Measurements from ENCODE around the gene ATG4B. TPM values are rescaled to one million over a fixed set of nuclear protein-coding genes. Genes with fewer than 3 reads are reported as not detected.
A peak's percentile ranks its signal among the peaks of the same experiment; 100 is the strongest.

ATG4B gene
- total and polyA plus RNA-seq, 4 donors = 53.8 to 124 (median 74.1) TPM

GRCh38 chr2:241637795-241638660, 535 bp downstream of the ATG4B start:
- Histone ChIP-seq H3K27me3 (ENCODE audit: control insufficient read depth, insufficient read depth, low read length) (no peaks in the 10 kb centered on the region), H3K36me3 (ENCODE audit: control insufficient read depth, insufficient read depth, low read length) (peaks cover 27% of the 10 kb centered on the region), H3K27ac (ENCODE audit: low read depth, low read length) (peak overlapping the region; percentile 98), H3K4me1 (ENCODE audit: control insufficient read depth, insufficient read depth, low read length) (peaks cover 27% of the 10 kb centered on the region), H3K9me3 (ENCODE audit: control insufficient read depth, insufficient read depth, low read length) (no peaks in the 10 kb centered on the region), H3K4me3 (ENCODE audit: low read depth, low read length) (peak overlapping the region; percentile 78)
- no peak for DNase-seq (ENCODE audit: low read depth in 4 of 6, low spot score in 6 of 6)
- under 1% methylated on average over 58 of the region's 67 CpGs for WGBS (ENCODE audit: insufficient coverage)

DNA sequence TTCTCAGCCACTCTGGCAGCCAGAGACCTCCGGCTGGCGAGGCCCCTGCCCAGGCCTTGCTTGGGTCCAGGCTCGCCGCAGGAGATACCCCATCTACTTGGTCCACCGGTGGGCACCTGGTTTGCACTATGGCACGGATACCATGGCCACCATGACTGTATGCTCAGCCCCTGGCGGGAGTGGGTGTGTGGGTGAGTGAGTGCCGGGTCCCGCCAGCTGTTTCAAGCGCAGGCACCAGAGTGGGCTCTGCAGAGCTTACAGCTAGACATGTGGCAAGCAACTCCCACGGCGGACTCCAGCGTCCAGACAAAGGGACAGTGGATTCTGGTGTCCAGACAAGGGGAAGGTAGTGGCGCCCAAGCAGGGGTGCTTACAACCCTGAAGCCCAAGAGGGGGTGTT, 1.4 kb downstream of the ATG4B start:
- H3K27ac ChIP-seq (ENCODE audit: low read depth, low read length) = no peak overlapping the region
- 95% methylated on average over 14 of the region's 14 CpGs for WGBS (ENCODE audit: insufficient coverage)
- peaks cover 27% of the 10 kb centered on the region for H3K4me1 ChIP-seq (ENCODE audit: control insufficient read depth, insufficient read depth, low read length)
- peaks cover 22% of the 10 kb centered on the region for H3K36me3 ChIP-seq (ENCODE audit: control insufficient read depth, insufficient read depth, low read length)
- no peaks in the 10 kb centered on the region for H3K9me3 ChIP-seq (ENCODE audit: control insufficient read depth, insufficient read depth, low read length)
- no peak overlapping the region for H3K4me3 ChIP-seq (ENCODE audit: low read depth, low read length)
- H3K27me3 ChIP-seq (ENCODE audit: control insufficient read depth, insufficient read depth, low read length) = no peaks in the 10 kb centered on the region
- DNase-seq (ENCODE audit: low read depth in 4 of 6, low spot score in 6 of 6) = no peak

DNA sequence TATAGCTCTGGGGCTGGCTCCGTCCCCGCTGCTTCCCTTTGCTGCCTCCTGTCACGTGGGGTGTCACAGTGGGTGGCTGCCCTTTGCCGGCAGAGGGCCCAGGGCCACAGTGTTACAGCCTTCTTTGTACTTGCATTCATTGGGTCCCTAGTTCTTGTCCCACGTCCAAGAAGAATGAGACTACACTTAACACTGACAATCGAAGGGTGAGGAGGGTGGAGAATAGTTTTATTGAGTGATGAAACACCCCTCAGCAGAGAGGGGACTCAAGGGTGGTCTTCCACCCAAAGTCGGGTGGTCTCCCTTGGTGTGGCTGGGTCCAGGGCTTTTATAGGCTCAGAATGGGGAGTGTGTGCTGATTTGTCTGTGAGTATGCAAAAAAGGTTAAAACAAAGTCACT, 1.9 kb downstream of the ATG4B start:
- Histone ChIP-seq H3K9me3 (ENCODE audit: control insufficient read depth, insufficient read depth, low read length) (no peaks in the 10 kb centered on the region), H3K36me3 (ENCODE audit: control insufficient read depth, insufficient read depth, low read length) (peaks cover 19% of the 10 kb centered on the region), H3K27ac (ENCODE audit: low read depth, low read length) (no peak overlapping the region), H3K27me3 (ENCODE audit: control insufficient read depth, insufficient read depth, low read length) (no peaks in the 10 kb centered on the region), H3K4me3 (ENCODE audit: low read depth, low read length) (no peak overlapping the region), H3K4me1 (ENCODE audit: control insufficient read depth, insufficient read depth, low read length) (peaks cover 27% of the 10 kb centered on the region)
- 95% methylated on average over 3 of the region's 7 CpGs for WGBS (ENCODE audit: insufficient coverage)
- DNase-seq (ENCODE audit: low read depth in 4 of 6, low spot score in 6 of 6) = no peak

- peaks cover 23% of the 10 kb centered on the region for H3K4me1 ChIP-seq (ENCODE audit: control insufficient read depth, insufficient read depth, low read length)
- WGBS (ENCODE audit: insufficient coverage) = 94% methylated on average over 7 of the region's 8 CpGs
- no peak overlapping the region for H3K4me3 ChIP-seq (ENCODE audit: low read depth, low read length)
- H3K9me3 ChIP-seq (ENCODE audit: control insufficient read depth, insufficient read depth, low read length) = no peaks in the 10 kb centered on the region
- no peak for DNase-seq (ENCODE audit: low read depth in 4 of 6, low spot score in 6 of 6)
- no peak overlapping the region for H3K27ac ChIP-seq (ENCODE audit: low read depth, low read length)
- H3K36me3 ChIP-seq (ENCODE audit: control insufficient read depth, insufficient read depth, low read length) = peaks cover 16% of the 10 kb centered on the region
- no peaks in the 10 kb centered on the region for H3K27me3 ChIP-seq (ENCODE audit: control insufficient read depth, insufficient read depth, low read length)
Measured at GRCh38 chr2:241640165-241640795, 2.8 kb downstream of the ATG4B start.

DNA sequence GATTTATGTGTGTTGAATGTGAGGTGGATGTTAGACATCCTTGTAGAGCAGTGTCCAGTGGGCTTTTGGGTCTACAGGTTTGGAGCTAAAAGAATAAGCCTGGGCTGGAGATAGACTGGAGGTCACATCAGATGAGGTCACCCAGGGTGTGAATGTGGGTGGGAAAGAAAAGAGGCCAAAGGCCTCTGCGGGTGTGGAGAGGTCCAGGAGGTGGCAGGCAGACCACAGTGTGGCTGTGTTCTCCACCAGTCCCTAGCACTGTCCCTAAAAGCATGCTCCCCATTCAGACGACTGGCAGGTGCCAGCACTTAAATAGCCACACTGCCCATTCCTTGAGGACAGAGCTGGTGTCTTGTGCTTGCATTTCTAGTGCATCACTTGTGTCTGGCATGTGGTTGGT, 4.1 kb downstream of the ATG4B start:
- H3K36me3 ChIP-seq (ENCODE audit: control insufficient read depth, insufficient read depth, low read length) = peaks cover 22% of the 10 kb centered on the region
- H3K27me3 ChIP-seq (ENCODE audit: control insufficient read depth, insufficient read depth, low read length) = no peaks in the 10 kb centered on the region
- no peak overlapping the region for H3K4me3 ChIP-seq (ENCODE audit: low read depth, low read length)
- peaks cover 16% of the 10 kb centered on the region for H3K4me1 ChIP-seq (ENCODE audit: control insufficient read depth, insufficient read depth, low read length)
- H3K9me3 ChIP-seq (ENCODE audit: control insufficient read depth, insufficient read depth, low read length) = no peaks in the 10 kb centered on the region
- DNase-seq (ENCODE audit: low read depth in 4 of 6, low spot score in 6 of 6) = no peak
- no peak overlapping the region for H3K27ac ChIP-seq (ENCODE audit: low read depth, low read length)
- WGBS (ENCODE audit: insufficient coverage) = no CpG with 5 or more reads among the region's 2 CpGs

GRCh38 chr2:241645056-241645914, 7.8 kb downstream of the ATG4B start:
- Histone ChIP-seq H3K4me1 (ENCODE audit: control insufficient read depth, insufficient read depth, low read length) (peaks cover 11% of the 10 kb centered on the region), H3K4me3 (ENCODE audit: low read depth, low read length) (no peak overlapping the region), H3K36me3 (ENCODE audit: control insufficient read depth, insufficient read depth, low read length) (peaks cover 13% of the 10 kb centered on the region), H3K9me3 (ENCODE audit: control insufficient read depth, insufficient read depth, low read length) (no peaks in the 10 kb centered on the region), H3K27me3 (ENCODE audit: control insufficient read depth, insufficient read depth, low read length) (no peaks in the 10 kb centered on the region), H3K27ac (ENCODE audit: low read depth, low read length) (no peak overlapping the region)
- WGBS (ENCODE audit: insufficient coverage) = 94% methylated on average over 25 of the region's 26 CpGs
- no peak for DNase-seq (ENCODE audit: low read depth in 4 of 6, low spot score in 6 of 6)

DNA sequence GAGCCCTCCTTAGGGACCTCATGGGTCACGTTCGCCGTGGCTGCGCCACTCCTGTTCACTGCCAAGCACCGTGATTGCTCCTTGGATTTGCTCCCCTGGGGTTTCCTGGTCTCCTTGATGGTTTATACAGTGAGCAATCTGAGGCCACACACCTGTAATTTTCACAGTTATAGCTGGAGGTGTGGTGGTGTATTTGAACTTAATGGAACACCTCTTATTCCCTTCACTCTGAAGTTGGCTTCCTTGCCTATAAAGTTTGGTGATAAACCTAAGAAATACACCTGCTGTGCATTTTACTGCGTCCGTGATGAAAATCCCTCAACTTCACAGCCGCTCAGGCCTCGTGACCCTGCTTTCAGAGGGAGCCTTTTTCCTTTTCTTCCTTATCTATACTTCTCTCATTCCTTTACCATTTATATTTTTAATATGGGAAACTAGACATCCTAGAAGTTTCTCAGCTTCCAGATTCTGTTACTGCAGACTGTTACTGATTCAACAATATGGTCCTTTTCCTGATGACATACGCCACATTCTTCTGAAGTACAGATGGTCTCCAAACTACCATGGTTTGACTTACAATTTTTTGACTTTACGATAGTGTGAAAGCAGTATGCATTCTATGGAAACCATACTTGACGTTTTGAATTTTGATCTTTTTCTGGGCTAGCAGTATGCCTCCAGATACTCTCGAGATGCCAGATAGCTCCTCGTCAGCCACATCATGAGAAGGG, 8.6 kb downstream of the ATG4B start:
- Histone ChIP-seq H3K27ac (ENCODE audit: low read depth, low read length) (no peak overlapping the region), H3K36me3 (ENCODE audit: control insufficient read depth, insufficient read depth, low read length) (peaks cover 10% of the 10 kb centered on the region), H3K9me3 (ENCODE audit: control insufficient read depth, insufficient read depth, low read length) (no peaks in the 10 kb centered on the region), H3K4me3 (ENCODE audit: low read depth, low read length) (no peak overlapping the region), H3K4me1 (ENCODE audit: control insufficient read depth, insufficient read depth, low read length) (peaks cover 8% of the 10 kb centered on the region), H3K27me3 (ENCODE audit: control insufficient read depth, insufficient read depth, low read length) (no peaks in the 10 kb centered on the region)
- DNase-seq (ENCODE audit: low read depth in 4 of 6, low spot score in 6 of 6) = peak in 1 of 6 donors; percentile 69
- 91% methylated on average over 9 of the region's 14 CpGs for WGBS (ENCODE audit: insufficient coverage)

DNA sequence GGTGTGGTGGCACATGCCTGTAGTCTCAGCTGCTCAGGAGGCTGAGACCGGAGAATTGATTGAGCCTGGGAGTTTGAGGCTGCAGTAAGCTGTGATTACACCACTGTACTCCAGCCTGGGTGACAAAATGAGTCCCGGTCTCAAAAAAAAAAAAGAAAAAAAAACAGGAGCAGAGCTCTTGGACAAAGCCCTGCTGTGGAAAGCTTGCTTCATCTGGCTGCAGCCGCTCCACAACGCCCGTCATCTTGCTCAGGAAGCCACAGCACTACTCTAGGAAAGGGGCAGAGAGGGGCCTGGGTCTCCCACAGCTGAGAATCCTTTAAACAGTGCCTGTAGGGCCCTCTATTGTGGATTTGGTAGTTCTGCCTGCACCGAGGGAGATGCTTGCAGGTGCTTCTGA, 11.0 kb downstream of the ATG4B start:
- no peaks in the 10 kb centered on the region for H3K27me3 ChIP-seq (ENCODE audit: control insufficient read depth, insufficient read depth, low read length)
- H3K9me3 ChIP-seq (ENCODE audit: control insufficient read depth, insufficient read depth, low read length) = no peaks in the 10 kb centered on the region
- DNase-seq (ENCODE audit: low read depth in 4 of 6, low spot score in 6 of 6) = no peak
- no peak overlapping the region for H3K27ac ChIP-seq (ENCODE audit: low read depth, low read length)
- H3K36me3 ChIP-seq (ENCODE audit: control insufficient read depth, insufficient read depth, low read length) = peaks cover 30% of the 10 kb centered on the region
- peaks cover 8% of the 10 kb centered on the region for H3K4me1 ChIP-seq (ENCODE audit: control insufficient read depth, insufficient read depth, low read length)
- WGBS (ENCODE audit: insufficient coverage) = 58% methylated on average over 3 of the region's 6 CpGs
- no peak overlapping the region for H3K4me3 ChIP-seq (ENCODE audit: low read depth, low read length)

GRCh38 chr2:241649404-241649803, 11.9 kb downstream of the ATG4B start:
- Histone ChIP-seq H3K36me3 (ENCODE audit: control insufficient read depth, insufficient read depth, low read length) (peaks cover 31% of the 10 kb centered on the region), H3K4me1 (ENCODE audit: control insufficient read depth, insufficient read depth, low read length) (peaks cover 8% of the 10 kb centered on the region), H3K27ac (ENCODE audit: low read depth, low read length) (no peak overlapping the region), H3K9me3 (ENCODE audit: control insufficient read depth, insufficient read depth, low read length) (no peaks in the 10 kb centered on the region), H3K27me3 (ENCODE audit: control insufficient read depth, insufficient read depth, low read length) (no peaks in the 10 kb centered on the region), H3K4me3 (ENCODE audit: low read depth, low read length) (no peak overlapping the region)
- WGBS (ENCODE audit: insufficient coverage) = 67% methylated on average over 4 of the region's 4 CpGs
- DNase-seq (ENCODE audit: low read depth in 4 of 6, low spot score in 6 of 6) = peak in 2 of 6 donors; percentile 43 to 55

Measured in spinal cord (tissue), 10 donors.